Mesenchymal stem cell (in vitro differentiated cells and primary cell): ENCODE results near the gene FNBP1.
A peak's percentile ranks its signal among the peaks of the same experiment; 100 is the strongest.
"Not testable (repeated sequence)": the region's sequence is repeated elsewhere in the genome, so short reads cannot be mapped to it uniquely, and the experiment has no call there.

Source experiments
- DNase-seq: peaks from one replicate; pipeline ENCODE4 v3.0.0-alpha.2; 2013
- H2AFZ ChIP-seq: one replicate; pipeline ENCODE4 v1.6.1; 2013; ENCODE audit warnings: low read depth, mild to moderate bottlenecking, control low read depth, inconsistent platforms, low read length, moderate library complexity
- H2AK5ac ChIP-seq: 2 replicates; pipeline ENCODE4 v1.6.1; 2013; ENCODE audit warnings: low read length, moderate library complexity, mild to moderate bottlenecking, inconsistent platforms; ENCODE audit not compliant: severe bottlenecking
- H2BK120ac ChIP-seq: one replicate; pipeline ENCODE4 v1.6.1; 2013; ENCODE audit warnings: low read depth, mild to moderate bottlenecking, inconsistent platforms, low read length, moderate library complexity
- H2BK12ac ChIP-seq, 2 experiments: one replicate each; pipeline ENCODE4 v1.6.1; 2013; ENCODE audit warnings: inconsistent platforms in 2 of 2, low read length in 2 of 2, mild to moderate bottlenecking in 2 of 2, moderate library complexity in 2 of 2, control low read depth in 1 of 2
- H2BK15ac ChIP-seq: one replicate; pipeline ENCODE4 v1.6.1; 2013; ENCODE audit warnings: mild to moderate bottlenecking, low read depth, inconsistent platforms; ENCODE audit not compliant: poor library complexity, severe bottlenecking
- H2BK5ac ChIP-seq: 2 replicates; pipeline ENCODE4 v1.6.1; 2013; ENCODE audit warnings: low read depth, mild to moderate bottlenecking, low read length, control low read depth, inconsistent platforms; ENCODE audit not compliant: poor library complexity, severe bottlenecking
- H3K14ac ChIP-seq, 2 experiments: one replicate each; pipeline ENCODE4 v1.6.1; 2013; ENCODE audit warnings: inconsistent platforms in 2 of 2, low read length in 2 of 2, control low read depth in 1 of 2, mild to moderate bottlenecking in 1 of 2, moderate library complexity in 1 of 2
- H3K18ac ChIP-seq, 2 experiments: one replicate each; pipeline ENCODE4 v1.6.1; 2013; ENCODE audit warnings: inconsistent platforms in 2 of 2, low read length in 2 of 2, control low read depth in 1 of 2, low read depth in 1 of 2, mild to moderate bottlenecking in 1 of 2
- H3K23ac ChIP-seq, 2 experiments: one replicate each; pipeline ENCODE4 v1.6.1; 2013; ENCODE audit warnings: inconsistent platforms in 2 of 2, low read length in 2 of 2, mild to moderate bottlenecking in 2 of 2, moderate library complexity in 2 of 2, control low read depth in 1 of 2
- H3K27ac ChIP-seq: 2 replicates; pipeline ENCODE4 v1.5.1; 2013; ENCODE audit warnings: mild to moderate bottlenecking, moderate library complexity, low read length, control low read depth, inconsistent platforms; ENCODE audit not compliant: poor library complexity, severe bottlenecking
- H3K27me3 ChIP-seq, 2 experiments: 2 replicates each; pipeline versions ENCODE4 v1.6.1 to v1.7.0; 2013; ENCODE audit warnings: low read length in 2 of 2, mild to moderate bottlenecking in 2 of 2, moderate library complexity in 2 of 2, control low read depth in 1 of 2, inconsistent platforms in 1 of 2; ENCODE audit not compliant: control insufficient read depth in 1 of 2, insufficient read depth in 1 of 2
- H3K36me3 ChIP-seq, 2 experiments: 2 replicates each; pipeline versions ENCODE4 v1.6.1 to v1.7.0; 2013; ENCODE audit warnings: low read length in 2 of 2, control low read depth in 1 of 2, inconsistent platforms in 1 of 2, low read depth in 1 of 2, mild to moderate bottlenecking in 1 of 2; ENCODE audit not compliant: insufficient read depth in 2 of 2, control insufficient read depth in 1 of 2
- H3K4ac ChIP-seq, 2 experiments: one replicate each; pipeline ENCODE4 v1.6.1; 2013; ENCODE audit warnings: inconsistent platforms in 2 of 2, low read length in 2 of 2, mild to moderate bottlenecking in 2 of 2, moderate library complexity in 2 of 2, control low read depth in 1 of 2, low read depth in 1 of 2
- H3K4me1 ChIP-seq: 2 replicates; pipeline ENCODE4 v1.6.1; 2013; ENCODE audit warnings: low read depth, low read length, control low read depth; ENCODE audit not compliant: control insufficient read depth, insufficient read depth
- H3K4me2 ChIP-seq: 2 replicates; pipeline ENCODE4 v1.6.1; 2013; ENCODE audit warnings: low read length, mild to moderate bottlenecking, inconsistent platforms; ENCODE audit not compliant: poor library complexity, severe bottlenecking
- H3K4me3 ChIP-seq, 2 experiments: 2 replicates each; pipeline versions ENCODE4 v1.5.1 to v1.7.0; 2013; ENCODE audit warnings: low read length in 2 of 2, mild to moderate bottlenecking in 2 of 2, control low read depth in 1 of 2, low read depth in 1 of 2; ENCODE audit not compliant: insufficient read depth in 1 of 2
- H3K79me1 ChIP-seq: replicated peaks from 2 replicates; pipeline ENCODE4 v1.6.1; 2013; ENCODE audit warnings: mild to moderate bottlenecking, control low read depth, low read length, inconsistent platforms; ENCODE audit not compliant: poor library complexity, severe bottlenecking
- H3K9ac ChIP-seq: 2 replicates; pipeline ENCODE4 v1.7.0; 2013; ENCODE audit warnings: mild to moderate bottlenecking, low read length, moderate library complexity
- H3K9me3 ChIP-seq: 2 replicates; pipeline ENCODE4 v1.7.0; 2013; ENCODE audit warnings: mild to moderate bottlenecking, low read length; ENCODE audit not compliant: control insufficient read depth
- H4K8ac ChIP-seq: one replicate; pipeline ENCODE4 v1.6.1; 2013; ENCODE audit warnings: inconsistent platforms, mild to moderate bottlenecking, low read length, moderate library complexity
- H4K91ac ChIP-seq: one replicate; pipeline ENCODE4 v1.6.1; 2013; ENCODE audit warnings: mild to moderate bottlenecking, low read length, inconsistent platforms
- WGBS: methylation state at CpG from one replicate; pipeline ENCODE4 v1.1.7; 2013; ENCODE audit warnings: mixed read lengths; 5-methylcytosine and 5-hydroxymethylcytosine counted together

FNBP1 gene

DNA sequence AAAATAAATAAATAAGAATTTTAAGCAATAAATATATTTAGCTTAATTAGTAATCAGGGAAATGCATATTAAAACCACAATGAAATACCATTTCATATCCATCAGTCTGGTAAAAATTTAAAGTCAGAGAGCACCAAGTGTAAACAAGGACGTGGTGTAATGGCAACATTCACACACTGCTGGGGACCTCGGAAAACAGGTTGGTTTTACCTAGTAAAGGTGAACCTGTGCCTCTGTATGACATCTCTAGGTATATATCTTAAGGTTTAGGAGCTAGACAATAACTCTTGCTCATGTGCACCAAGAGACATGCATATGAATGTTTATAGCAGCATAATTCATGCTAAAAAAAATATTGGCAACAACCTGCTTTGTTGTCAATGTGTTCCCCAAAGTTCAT lies 29.7 kb downstream of the FNBP1 start:
- no peak overlapping the region for H3K9ac ChIP-seq
- no peaks in the 10 kb centered on the region for H3K27me3 ChIP-seq
- H3K14ac ChIP-seq = no peak overlapping the region
- no peak overlapping the region for H2BK5ac ChIP-seq
- no peak overlapping the region for H2BK120ac ChIP-seq
- no peaks in the 10 kb centered on the region for H3K36me3 ChIP-seq
- no peak overlapping the region for H2AK5ac ChIP-seq
- H4K91ac ChIP-seq = no peak overlapping the region
- H2BK15ac ChIP-seq = no peak overlapping the region
- H3K4me1 ChIP-seq = peaks cover 7% of the 10 kb centered on the region
- no peak overlapping the region for H3K4me2 ChIP-seq
- H3K23ac ChIP-seq = no peak overlapping the region
- H4K8ac ChIP-seq = no peak overlapping the region
- H3K4me3 ChIP-seq = no peak overlapping the region
- no peak for DNase-seq
- H3K9me3 ChIP-seq = peaks cover 6% of the 10 kb centered on the region
- no peak overlapping the region for H3K4ac ChIP-seq
- H3K18ac ChIP-seq = no peak overlapping the region
- H2AFZ ChIP-seq = no peak overlapping the region
- no peak overlapping the region for H2BK12ac ChIP-seq
- H3K27ac ChIP-seq = no peak overlapping the region
- 77% methylated on average over 2 of the region's 2 CpGs for WGBS
- peaks cover 8% of the 10 kb centered on the region for H3K79me1 ChIP-seq

DNA sequence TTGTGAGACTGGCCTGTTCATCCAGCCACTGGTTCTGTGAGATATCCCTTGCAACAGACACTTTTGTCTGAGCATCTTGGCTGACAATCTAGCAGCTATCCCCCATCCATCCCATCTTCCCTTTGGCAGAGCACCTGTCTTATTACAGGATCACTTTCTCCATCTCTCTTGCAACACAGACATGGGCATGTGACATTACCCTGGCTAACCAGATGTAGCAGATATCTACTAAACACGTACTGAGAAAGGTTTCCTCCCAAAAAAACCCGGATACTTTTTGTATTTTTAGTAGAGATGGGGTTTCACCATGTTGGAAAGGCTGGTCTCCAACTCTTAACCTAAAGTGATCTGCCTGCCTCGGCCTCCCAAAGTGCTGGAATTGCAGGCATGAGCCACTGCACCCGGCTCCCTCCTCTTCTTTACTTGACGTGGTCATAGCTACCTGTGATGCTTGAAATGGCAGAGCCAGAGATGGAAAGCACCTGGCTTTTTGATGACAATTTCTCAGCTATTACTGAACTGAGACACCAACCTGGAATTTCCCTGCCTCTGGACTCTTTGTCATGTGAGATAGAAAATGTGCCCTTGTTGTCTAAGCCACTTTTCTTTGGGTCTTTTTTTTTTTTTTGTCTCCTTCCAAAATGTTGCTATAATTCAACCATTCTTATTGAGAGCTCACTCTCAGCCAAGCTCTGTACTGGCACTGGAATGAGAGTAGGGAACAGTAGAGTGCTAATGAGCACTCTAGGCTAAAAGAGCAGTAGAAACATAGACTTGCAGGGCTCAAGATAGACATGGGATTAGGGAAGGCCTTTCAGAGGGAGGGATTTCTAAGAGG lies 32.6 kb downstream of the FNBP1 start:
- WGBS = 95% methylated on average over 5 of the region's 5 CpGs

DNA sequence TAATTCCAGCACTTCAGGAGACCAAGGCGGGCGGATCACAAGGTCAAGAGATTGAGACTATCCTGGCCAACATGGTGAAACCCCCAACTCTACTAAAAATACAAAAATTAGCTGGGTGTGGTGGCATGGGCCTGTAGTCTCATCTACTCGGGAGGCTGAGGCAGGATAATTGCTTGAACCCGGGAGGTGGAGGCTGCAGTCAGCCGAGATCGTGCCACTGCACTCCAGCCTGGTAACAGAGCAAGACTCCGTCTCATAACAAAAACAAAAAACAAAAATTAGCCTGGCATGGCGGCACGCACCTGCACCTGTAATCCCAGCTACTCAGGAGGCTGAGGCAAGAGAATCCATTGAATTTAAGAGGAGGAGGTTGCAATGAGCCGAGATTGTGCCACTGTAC lies 33.4 kb downstream of the FNBP1 start:
- not testable (repeated sequence) for H3K9ac ChIP-seq, H3K9me3 ChIP-seq, H3K23ac ChIP-seq, H3K27me3 ChIP-seq, H3K18ac ChIP-seq, H4K8ac ChIP-seq, H2BK15ac ChIP-seq, H3K4me1 ChIP-seq, H4K91ac ChIP-seq, H2BK12ac ChIP-seq, H3K36me3 ChIP-seq, H2AFZ ChIP-seq, H3K4me2 ChIP-seq, H3K14ac ChIP-seq, H3K4ac ChIP-seq, DNase-seq, H3K27ac ChIP-seq, H3K4me3 ChIP-seq, H2BK120ac ChIP-seq, H2AK5ac ChIP-seq, H2BK5ac ChIP-seq
- WGBS = 98% methylated on average over 6 of the region's 10 CpGs
- peaks cover 11% of the 10 kb centered on the region for H3K79me1 ChIP-seq

More for the DNA sequence above, 32.6 kb downstream of the FNBP1 start:
- Histone ChIP-seq H3K4me2 (no peak overlapping the region), H3K4me3 (no peak overlapping the region), H2BK15ac (no peak overlapping the region), H2AK5ac (no peak overlapping the region), H3K9me3 (peaks cover 6% of the 10 kb centered on the region), H2BK120ac (no peak overlapping the region), H3K27ac (no peak overlapping the region), H3K18ac (no peak overlapping the region), H4K91ac (no peak overlapping the region), H3K4me1 (no peaks in the 10 kb centered on the region), H2AFZ (no peak overlapping the region), H4K8ac (no peak overlapping the region), H3K36me3 (no peaks in the 10 kb centered on the region), H3K27me3 (no peaks in the 10 kb centered on the region), H2BK5ac (no peak overlapping the region), H3K14ac (peak overlapping the region in 1 of 2 experiments; percentile 32), H3K9ac (no peak overlapping the region), H2BK12ac (no peak overlapping the region), H3K4ac (no peak overlapping the region), H3K23ac (no peak overlapping the region), H3K79me1 (peaks cover 11% of the 10 kb centered on the region)
- DNase-seq = no peak

DNA sequence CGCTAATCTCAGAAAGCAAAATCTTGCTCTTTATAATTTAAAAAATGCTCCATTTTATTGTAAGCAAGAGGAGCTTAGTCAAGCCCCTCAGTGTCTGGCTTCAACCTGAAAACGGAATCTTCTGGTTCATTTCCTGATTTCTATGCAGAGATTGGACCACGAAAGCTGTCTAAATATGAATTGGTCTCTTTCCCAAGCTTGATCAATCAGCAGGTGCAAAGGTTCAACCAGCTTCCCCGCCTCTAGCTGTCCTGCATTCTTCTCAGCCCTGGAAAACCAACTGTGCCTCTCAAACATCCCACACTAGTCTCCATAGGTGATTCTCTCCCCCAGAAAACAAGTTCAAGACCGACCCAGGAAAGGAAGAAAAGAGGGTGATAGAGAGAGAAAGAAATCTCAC lies 34.5 kb downstream of the FNBP1 start:
- no peak overlapping the region for H3K23ac ChIP-seq
- no peak overlapping the region for H3K4me3 ChIP-seq
- no peaks in the 10 kb centered on the region for H3K4me1 ChIP-seq
- DNase-seq = no peak
- no peak overlapping the region for H4K8ac ChIP-seq
- H2BK5ac ChIP-seq = no peak overlapping the region
- no peak overlapping the region for H3K18ac ChIP-seq
- no peak overlapping the region for H2AK5ac ChIP-seq
- peaks cover 6% of the 10 kb centered on the region for H3K9me3 ChIP-seq
- no peak overlapping the region for H3K27ac ChIP-seq
- H3K14ac ChIP-seq = no peak overlapping the region
- H2BK120ac ChIP-seq = no peak overlapping the region
- H2BK12ac ChIP-seq = no peak overlapping the region
- no peak overlapping the region for H4K91ac ChIP-seq
- H3K36me3 ChIP-seq = no peaks in the 10 kb centered on the region
- H3K9ac ChIP-seq = no peak overlapping the region
- peaks cover 11% of the 10 kb centered on the region for H3K79me1 ChIP-seq
- H2BK15ac ChIP-seq = no peak overlapping the region
- H3K4ac ChIP-seq = no peak overlapping the region
- H3K27me3 ChIP-seq = no peaks in the 10 kb centered on the region
- no peak overlapping the region for H2AFZ ChIP-seq
- H3K4me2 ChIP-seq = no peak overlapping the region
- WGBS = over 99% methylated on average over 4 of the region's 5 CpGs
